ENCODE results near the gene AOAH.
"Not testable (repeated sequence)": the region's sequence is repeated elsewhere in the genome, so short reads cannot be mapped to it uniquely, and the experiment has no call there.

Gene AOAH

GRCh38 chr7:36487756-36488336 lies 236.4 kb downstream of the AOAH start:
- peak in 1 of 3 donors; percentile 22 for DNase-seq
- Histone ChIP-seq H3K27me3 (replicated peaks; ENCODE audit: control insufficient read depth, insufficient read depth, low read length, poor library complexity, severe bottlenecking) (no peaks in the 10 kb centered on the region), H3K27ac (ENCODE audit: insufficient read depth, low read length, poor library complexity, severe bottlenecking) (no peak overlapping the region), H3K4me1 (ENCODE audit: control insufficient read depth, insufficient read depth, low read length, poor library complexity, severe bottlenecking) (no peaks in the 10 kb centered on the region), H3K4me3 (ENCODE audit: insufficient read depth, low read depth, low read length, poor library complexity, severe bottlenecking) (no peak overlapping the region), H3K36me3 (ENCODE audit: control insufficient read depth, insufficient read depth, low read length) (no peaks in the 10 kb centered on the region), H3K9me3 (ENCODE audit: control insufficient read depth, low read length) (no peaks in the 10 kb centered on the region)

- no peak overlapping the region for H3K4me3 ChIP-seq (ENCODE audit: insufficient read depth, low read depth, low read length, poor library complexity, severe bottlenecking)
- DNase-seq, result no peak
- no peak overlapping the region for H3K27ac ChIP-seq (ENCODE audit: insufficient read depth, low read length, poor library complexity, severe bottlenecking)
- no peaks in the 10 kb centered on the region for H3K36me3 ChIP-seq (ENCODE audit: control insufficient read depth, insufficient read depth, low read length)
- no peaks in the 10 kb centered on the region for H3K9me3 ChIP-seq (ENCODE audit: control insufficient read depth, low read length)
- no peaks in the 10 kb centered on the region for H3K27me3 ChIP-seq (replicated peaks; ENCODE audit: control insufficient read depth, insufficient read depth, low read length, poor library complexity, severe bottlenecking)
- H3K4me1 ChIP-seq (ENCODE audit: control insufficient read depth, insufficient read depth, low read length, poor library complexity, severe bottlenecking), result no peaks in the 10 kb centered on the region
These were observed 238.0 kb downstream of the AOAH start for GRCh38 chr7:36486336-36486735.

GRCh38 chr7:36484265-36484664 lies 240.0 kb downstream of the AOAH start:
- Histone ChIP-seq H3K27me3 (replicated peaks; ENCODE audit: control insufficient read depth, insufficient read depth, low read length, poor library complexity, severe bottlenecking) (no peaks in the 10 kb centered on the region), H3K9me3 (ENCODE audit: control insufficient read depth, low read length) (no peaks in the 10 kb centered on the region), H3K4me3 (ENCODE audit: insufficient read depth, low read depth, low read length, poor library complexity, severe bottlenecking) (no peak overlapping the region), H3K4me1 (ENCODE audit: control insufficient read depth, insufficient read depth, low read length, poor library complexity, severe bottlenecking) (no peaks in the 10 kb centered on the region), H3K27ac (ENCODE audit: insufficient read depth, low read length, poor library complexity, severe bottlenecking) (no peak overlapping the region), H3K36me3 (ENCODE audit: control insufficient read depth, insufficient read depth, low read length) (no peaks in the 10 kb centered on the region)
- no peak for DNase-seq

GRCh38 chr7:36483853-36484252 lies 240.4 kb downstream of the AOAH start:
- not testable (repeated sequence) for H3K27ac ChIP-seq (ENCODE audit: insufficient read depth, low read length, poor library complexity, severe bottlenecking); DNase-seq; H3K4me3 ChIP-seq (ENCODE audit: insufficient read depth, low read depth, low read length, poor library complexity, severe bottlenecking); H3K4me1 ChIP-seq (ENCODE audit: control insufficient read depth, insufficient read depth, low read length, poor library complexity, severe bottlenecking); H3K36me3 ChIP-seq (ENCODE audit: control insufficient read depth, insufficient read depth, low read length); H3K9me3 ChIP-seq (ENCODE audit: control insufficient read depth, low read length); H3K27me3 ChIP-seq (replicated peaks; ENCODE audit: control insufficient read depth, insufficient read depth, low read length, poor library complexity, severe bottlenecking)

- DNase-seq, result no peak
- no peaks in the 10 kb centered on the region for H3K36me3 ChIP-seq (ENCODE audit: control insufficient read depth, insufficient read depth, low read length)
- no peak overlapping the region for H3K27ac ChIP-seq (ENCODE audit: insufficient read depth, low read length, poor library complexity, severe bottlenecking)
- no peak overlapping the region for H3K4me3 ChIP-seq (ENCODE audit: insufficient read depth, low read depth, low read length, poor library complexity, severe bottlenecking)
- no peaks in the 10 kb centered on the region for H3K9me3 ChIP-seq (ENCODE audit: control insufficient read depth, low read length)
- H3K4me1 ChIP-seq (ENCODE audit: control insufficient read depth, insufficient read depth, low read length, poor library complexity, severe bottlenecking), result no peaks in the 10 kb centered on the region
- no peaks in the 10 kb centered on the region for H3K27me3 ChIP-seq (replicated peaks; ENCODE audit: control insufficient read depth, insufficient read depth, low read length, poor library complexity, severe bottlenecking)
These were observed 245.5 kb downstream of the AOAH start for GRCh38 chr7:36478745-36479144.

DNA sequence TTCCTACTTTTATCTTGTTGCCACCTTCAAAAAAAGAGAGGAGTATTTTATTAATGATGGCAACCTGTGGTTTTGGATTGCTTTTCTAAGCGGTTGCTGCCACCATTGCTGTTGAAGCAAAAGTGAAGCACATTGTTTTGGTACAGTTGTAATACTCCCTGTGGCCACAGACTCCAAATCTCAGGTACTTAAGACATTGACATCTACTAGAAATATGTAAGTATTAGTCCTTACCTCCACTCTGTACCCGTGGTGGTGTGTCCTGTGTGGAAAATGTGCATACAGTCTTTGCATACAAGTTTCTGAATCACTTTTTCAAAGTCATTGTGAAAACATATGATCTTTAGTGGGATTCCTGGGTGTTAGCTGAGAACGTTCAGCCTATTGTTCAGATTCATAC lies 248.9 kb downstream of the AOAH start:
- H3K4me1 ChIP-seq (ENCODE audit: control insufficient read depth, insufficient read depth, low read length, poor library complexity, severe bottlenecking), result no peaks in the 10 kb centered on the region
- no peak for DNase-seq
- no peaks in the 10 kb centered on the region for H3K27me3 ChIP-seq (replicated peaks; ENCODE audit: control insufficient read depth, insufficient read depth, low read length, poor library complexity, severe bottlenecking)
- no peak overlapping the region for H3K4me3 ChIP-seq (ENCODE audit: insufficient read depth, low read depth, low read length, poor library complexity, severe bottlenecking)
- no peaks in the 10 kb centered on the region for H3K36me3 ChIP-seq (ENCODE audit: control insufficient read depth, insufficient read depth, low read length)
- no peak overlapping the region for H3K27ac ChIP-seq (ENCODE audit: insufficient read depth, low read length, poor library complexity, severe bottlenecking)
- no peaks in the 10 kb centered on the region for H3K9me3 ChIP-seq (ENCODE audit: control insufficient read depth, low read length)

GRCh38 chr7:36475011-36475342 lies 249.3 kb downstream of the AOAH start:
- Histone ChIP-seq H3K27me3 (replicated peaks; ENCODE audit: control insufficient read depth, insufficient read depth, low read length, poor library complexity, severe bottlenecking) (no peaks in the 10 kb centered on the region), H3K4me3 (ENCODE audit: insufficient read depth, low read depth, low read length, poor library complexity, severe bottlenecking) (no peak overlapping the region), H3K9me3 (ENCODE audit: control insufficient read depth, low read length) (no peaks in the 10 kb centered on the region), H3K4me1 (ENCODE audit: control insufficient read depth, insufficient read depth, low read length, poor library complexity, severe bottlenecking) (no peaks in the 10 kb centered on the region), H3K36me3 (ENCODE audit: control insufficient read depth, insufficient read depth, low read length) (no peaks in the 10 kb centered on the region), H3K27ac (ENCODE audit: insufficient read depth, low read length, poor library complexity, severe bottlenecking) (no peak overlapping the region)
- DNase-seq, result no peak

DNA sequence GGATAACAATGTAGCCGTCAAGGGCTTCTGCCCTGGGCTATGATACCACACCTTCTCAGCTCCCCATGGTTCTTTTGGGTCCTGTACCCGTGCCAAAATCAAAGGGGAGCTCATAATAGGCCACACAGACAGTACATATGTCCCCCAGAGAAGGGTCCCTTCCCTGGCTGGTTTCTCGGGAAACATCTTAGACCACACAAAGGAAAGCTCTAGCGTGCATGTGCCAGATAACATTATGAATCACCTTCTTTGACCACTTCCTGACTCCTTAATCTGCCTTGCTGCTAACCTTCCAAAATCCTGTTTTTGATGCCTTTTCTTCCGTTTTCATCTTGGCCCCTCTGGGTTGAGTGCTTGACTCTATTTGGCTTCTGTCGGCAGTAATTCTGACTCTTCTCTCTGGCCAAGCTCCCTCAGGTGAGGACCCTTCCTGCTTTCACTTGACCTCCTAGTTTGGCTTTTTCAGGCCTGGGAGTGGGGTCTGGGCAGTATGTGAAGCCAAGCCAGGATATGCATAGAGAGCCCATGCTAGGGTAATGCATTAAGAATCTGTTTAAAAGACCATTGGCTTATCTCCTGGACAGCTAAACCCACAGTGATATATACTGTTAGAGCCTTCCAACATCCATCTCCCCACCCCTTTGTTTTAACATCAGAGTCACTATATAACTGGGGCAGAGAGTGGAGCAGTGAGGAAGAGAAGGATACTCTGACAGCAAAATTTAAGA lies 249.8 kb downstream of the AOAH start:
- no peak overlapping the region for H3K4me3 ChIP-seq (ENCODE audit: insufficient read depth, low read depth, low read length, poor library complexity, severe bottlenecking)
- H3K27me3 ChIP-seq (replicated peaks; ENCODE audit: control insufficient read depth, insufficient read depth, low read length, poor library complexity, severe bottlenecking), result no peaks in the 10 kb centered on the region
- H3K36me3 ChIP-seq (ENCODE audit: control insufficient read depth, insufficient read depth, low read length), result no peaks in the 10 kb centered on the region
- DNase-seq, result no peak
- H3K4me1 ChIP-seq (ENCODE audit: control insufficient read depth, insufficient read depth, low read length, poor library complexity, severe bottlenecking), result no peaks in the 10 kb centered on the region
- no peaks in the 10 kb centered on the region for H3K9me3 ChIP-seq (ENCODE audit: control insufficient read depth, low read length)
- no peak overlapping the region for H3K27ac ChIP-seq (ENCODE audit: insufficient read depth, low read length, poor library complexity, severe bottlenecking)

DNA sequence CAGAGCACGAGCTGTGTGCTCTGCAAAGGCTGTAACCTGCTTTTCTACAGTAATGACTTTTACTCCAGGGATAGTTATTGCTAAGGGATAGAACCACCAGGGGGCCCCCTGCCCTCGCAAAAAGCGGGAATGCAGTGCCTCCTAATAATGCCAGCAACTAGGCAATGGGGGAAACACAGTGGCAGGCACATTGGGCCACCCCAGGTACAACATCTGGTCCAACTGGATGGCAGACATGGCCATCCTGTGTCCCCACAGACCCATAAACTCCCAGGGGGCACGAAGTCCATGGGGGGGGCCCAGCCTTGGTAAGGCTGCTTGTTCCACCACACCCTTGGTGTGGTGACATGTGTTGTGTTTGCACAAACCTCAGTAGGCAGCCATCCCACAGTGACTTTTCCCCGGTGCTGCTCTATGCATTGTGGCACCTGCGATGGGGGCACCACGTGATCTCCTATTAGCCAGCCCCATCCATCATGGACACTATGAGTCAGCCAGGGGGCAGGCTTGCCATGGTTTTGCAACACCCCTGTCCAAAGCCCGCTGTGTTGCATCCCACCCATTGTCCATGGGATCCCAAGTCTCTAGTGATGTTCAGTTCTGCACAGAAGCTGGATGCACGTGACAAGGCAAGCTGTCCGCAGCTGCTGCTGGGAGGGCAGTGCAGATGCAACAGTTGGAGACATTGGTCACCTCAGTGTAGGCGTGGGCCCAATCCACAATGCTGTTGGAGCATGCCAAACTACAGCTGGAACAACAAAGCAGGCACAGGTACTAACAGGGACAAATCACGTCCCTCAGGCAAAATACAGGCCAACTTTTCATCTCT lies 250.6 kb downstream of the AOAH start:
- H3K4me1 ChIP-seq (ENCODE audit: control insufficient read depth, insufficient read depth, low read length, poor library complexity, severe bottlenecking), result no peaks in the 10 kb centered on the region
- DNase-seq, result no peak
- H3K27me3 ChIP-seq (replicated peaks; ENCODE audit: control insufficient read depth, insufficient read depth, low read length, poor library complexity, severe bottlenecking), result no peaks in the 10 kb centered on the region
- H3K9me3 ChIP-seq (ENCODE audit: control insufficient read depth, low read length), result no peaks in the 10 kb centered on the region
- H3K36me3 ChIP-seq (ENCODE audit: control insufficient read depth, insufficient read depth, low read length), result no peaks in the 10 kb centered on the region
- H3K27ac ChIP-seq (ENCODE audit: insufficient read depth, low read length, poor library complexity, severe bottlenecking), result no peak overlapping the region
- no peak overlapping the region for H3K4me3 ChIP-seq (ENCODE audit: insufficient read depth, low read depth, low read length, poor library complexity, severe bottlenecking)

DNA sequence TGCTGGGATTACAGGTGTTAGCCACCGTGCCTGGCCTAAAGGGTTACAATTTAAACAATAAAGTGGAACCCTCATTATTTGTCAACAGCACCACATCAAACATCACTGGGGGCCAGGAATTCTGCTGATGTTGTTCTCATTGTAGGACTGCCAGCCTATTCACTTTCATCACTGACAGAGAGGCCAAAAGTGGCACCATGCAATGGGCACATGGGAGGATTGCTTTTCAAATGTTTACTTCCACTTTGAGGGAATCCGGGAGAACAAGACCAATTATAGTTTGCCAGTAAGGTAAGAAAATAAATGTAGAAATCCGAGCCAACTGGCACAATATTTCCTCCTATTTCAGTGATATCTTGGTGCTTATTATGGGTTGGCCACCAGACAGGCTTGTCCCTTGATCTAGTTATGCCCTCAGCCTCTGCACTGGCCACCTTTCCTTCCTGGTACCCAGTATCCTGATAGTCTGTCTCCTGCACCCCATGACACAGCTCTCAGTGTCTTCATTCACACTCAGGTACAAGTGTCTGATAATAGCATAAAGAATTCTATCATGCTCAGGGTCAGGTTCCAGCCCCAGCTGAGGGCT lies 252.1 kb downstream of the AOAH start:
- H3K4me3 ChIP-seq (ENCODE audit: insufficient read depth, low read depth, low read length, poor library complexity, severe bottlenecking), result no peak overlapping the region
- H3K4me1 ChIP-seq (ENCODE audit: control insufficient read depth, insufficient read depth, low read length, poor library complexity, severe bottlenecking), result no peaks in the 10 kb centered on the region
- DNase-seq, result no peak
- H3K27me3 ChIP-seq (replicated peaks; ENCODE audit: control insufficient read depth, insufficient read depth, low read length, poor library complexity, severe bottlenecking), result no peaks in the 10 kb centered on the region
- H3K36me3 ChIP-seq (ENCODE audit: control insufficient read depth, insufficient read depth, low read length), result no peaks in the 10 kb centered on the region
- H3K9me3 ChIP-seq (ENCODE audit: control insufficient read depth, low read length), result no peaks in the 10 kb centered on the region
- no peak overlapping the region for H3K27ac ChIP-seq (ENCODE audit: insufficient read depth, low read length, poor library complexity, severe bottlenecking)

Data from effector memory CD4-positive, alpha-beta T cell (primary cell).